Thoracic aorta (tissue), 2 donors: ENCODE results near the gene VAX1. TPM values are rescaled to one million over a fixed set of nuclear protein-coding genes. Genes with fewer than 3 reads are reported as not detected.

Experiments used
- ATAC-seq: fragments of 150-250 bp; one replicate; pipeline ENCODE4 v1.8.0; 2017; ENCODE audit warnings: low read depth; ENCODE audit not compliant: insufficient number of reproducible peaks, low FRiP score
- DNase-seq: peaks from one replicate; pipeline ENCODE4 v3.0.0-alpha.2; 2020; ENCODE audit warnings: low spot score
- H3K27ac ChIP-seq, 2 donors: fragments of 200-600 bp; sonication (generic); 1 replicate in 1 of 2; 2 replicates in 1 of 2; pipeline ENCODE4 v1.5.1; 2016; ENCODE audit warnings: mild to moderate bottlenecking in 2 of 2, moderate library complexity in 2 of 2
- H3K27me3 ChIP-seq: fragments of 200-600 bp; sonication (generic); replicated peaks from 2 replicates; pipeline ENCODE4 v1.6.0; 2016; ENCODE audit warnings: mild to moderate bottlenecking; ENCODE audit not compliant: insufficient read depth
- H3K36me3 ChIP-seq: fragments of 200-600 bp; sonication (generic); one replicate; pipeline ENCODE4 v1.5.1; 2016
- H3K4me1 ChIP-seq, 2 donors: fragments of 200-600 bp; sonication (generic); 1 replicate in 1 of 2; 2 replicates in 1 of 2; pipeline versions ENCODE4 v1.5.1 to v1.6.0; 2016; ENCODE audit warnings: low read depth in 2 of 2, mild to moderate bottlenecking in 1 of 2; ENCODE audit not compliant: control insufficient read depth in 1 of 2
- H3K4me3 ChIP-seq: fragments of 200-600 bp; sonication (generic); 2 replicates; pipeline ENCODE4 v1.5.1; 2016; ENCODE audit warnings: mild to moderate bottlenecking
- H3K9me3 ChIP-seq: fragments of 200-600 bp; sonication (generic); 2 replicates; pipeline ENCODE4 v1.5.1; 2016
- CTCF ChIP-seq: fragments of 200-600 bp; sonication (generic); IDR thresholded peaks from one replicate; pipeline ENCODE4 v1.5.1; 2019; ENCODE audit warnings: antibody characterized with exemption
- total RNA-seq, 2 donors: library from RNA; depleted of rRNA; stranded (reverse); fragments of >200 nt; gene quantifications; one replicate each; pipeline versions ENCODE4 v1.1.0 to v1.2.3, GENCODE V29; 2016

Gene VAX1
- total RNA-seq, 2 donors from 2014 or later = not detected

DNA sequence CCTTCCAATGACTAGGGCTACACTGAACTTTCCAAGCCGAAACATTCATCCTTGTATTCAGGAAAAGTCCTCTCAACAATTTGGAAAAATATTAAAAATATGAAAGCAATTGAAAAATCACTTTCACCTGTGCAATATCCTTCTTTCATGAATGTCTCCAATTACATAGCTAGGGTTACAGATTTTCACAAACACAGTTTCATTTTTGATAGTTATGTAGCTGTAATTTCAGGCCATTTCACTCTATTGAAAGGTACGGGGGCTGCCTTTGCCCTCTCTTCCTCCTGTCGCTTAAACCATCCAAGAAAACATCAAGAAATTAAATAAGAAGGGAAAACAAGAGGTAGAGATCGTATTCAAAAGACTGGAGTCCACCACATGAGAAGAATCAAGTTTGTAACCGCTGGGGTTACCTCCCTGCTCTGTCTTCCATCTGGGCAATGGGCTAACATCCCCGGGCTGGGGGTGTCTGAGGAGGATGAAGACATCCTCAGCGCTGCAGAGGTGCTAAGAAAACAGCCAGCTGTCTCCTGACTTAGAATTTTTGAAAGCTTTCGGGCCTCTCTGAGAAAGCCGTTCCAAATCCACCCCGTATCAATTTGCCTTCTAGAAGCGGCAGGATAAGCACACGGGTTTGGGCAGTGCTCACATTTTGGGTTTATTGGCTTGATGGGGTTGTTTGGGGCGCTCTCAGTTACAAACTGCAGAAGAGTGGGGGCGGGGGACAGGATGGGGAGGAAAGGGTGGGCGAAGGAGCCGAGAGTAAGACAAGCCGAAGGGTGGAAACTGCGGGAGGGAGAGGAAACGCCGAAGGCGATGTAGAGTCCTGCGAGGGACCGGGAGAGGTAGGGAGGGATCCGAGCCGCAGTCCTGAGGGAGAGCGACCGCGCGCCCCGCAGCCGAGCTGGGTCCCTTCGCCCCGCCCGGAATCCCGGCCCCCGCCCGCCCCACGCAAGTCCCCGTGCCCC lies 24.3 kb upstream of the VAX1 start:
- H3K4me3 ChIP-seq = peak overlapping the region; percentile 41
- H3K36me3 ChIP-seq = no peaks in the 10 kb centered on the region
- no peak overlapping the region for H3K27ac ChIP-seq
- peaks cover 22 to 31% of the 10 kb centered on the region in 2 donors for H3K4me1 ChIP-seq
- no peaks in the 10 kb centered on the region for H3K9me3 ChIP-seq
- TF ChIP-seq CTCF = no peak
- peaks cover 53% of the 10 kb centered on the region for H3K27me3 ChIP-seq
- ATAC-seq (no peak), DNase-seq (no peak)

DNA sequence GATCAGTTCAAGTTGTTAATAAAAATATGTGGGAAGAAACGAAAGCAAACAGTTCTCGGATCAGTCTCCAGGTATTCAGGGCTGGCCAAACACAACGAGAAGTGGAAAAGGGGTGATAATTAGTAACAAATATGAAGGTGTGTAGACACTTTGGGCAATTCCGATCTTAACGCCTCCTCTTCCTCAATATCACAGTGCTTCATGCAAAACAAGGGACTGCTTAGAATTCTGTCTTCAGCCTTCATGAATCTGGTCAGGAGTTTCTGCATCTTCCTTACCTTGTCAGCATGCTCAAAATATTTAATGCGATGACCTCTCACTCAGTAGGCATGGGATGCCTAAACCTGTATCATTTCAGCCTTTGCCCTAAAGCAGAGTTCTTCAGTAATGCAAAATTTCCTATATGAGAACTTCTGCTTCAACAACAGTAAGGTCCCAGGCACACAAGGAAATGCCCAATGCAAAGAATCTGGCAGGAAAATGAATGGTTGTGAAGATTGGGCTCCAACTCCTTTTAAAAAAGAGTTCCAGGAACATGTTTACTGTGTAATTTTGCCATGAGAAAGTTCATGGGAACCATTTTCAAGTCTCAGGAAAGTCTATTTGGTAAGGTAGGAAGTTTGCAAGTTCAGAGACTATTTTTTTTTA lies 23.4 kb upstream of the VAX1 start:
- no peak overlapping the region for H3K27ac ChIP-seq
- H3K36me3 ChIP-seq = no peaks in the 10 kb centered on the region
- DNase-seq = no peak
- no peaks in the 10 kb centered on the region for H3K9me3 ChIP-seq
- H3K27me3 ChIP-seq = peaks cover 51% of the 10 kb centered on the region
- ATAC-seq = no peak
- no peak for TF ChIP-seq CTCF
- H3K4me3 ChIP-seq = no peak overlapping the region
- H3K4me1 ChIP-seq = peaks cover 22 to 28% of the 10 kb centered on the region in 2 donors

- H3K4me1 ChIP-seq = peaks cover 20 to 26% of the 10 kb centered on the region in 2 donors
- DNase-seq (no peak), ATAC-seq (no peak)
- H3K9me3 ChIP-seq = no peaks in the 10 kb centered on the region
- no peak for TF ChIP-seq CTCF
- H3K36me3 ChIP-seq = no peaks in the 10 kb centered on the region
- peaks cover 44% of the 10 kb centered on the region for H3K27me3 ChIP-seq
- no peak overlapping the region for H3K27ac ChIP-seq
- no peak overlapping the region for H3K4me3 ChIP-seq
Measured at GRCh38 chr10:117160567-117160966, 22.5 kb upstream of the VAX1 start.

DNA sequence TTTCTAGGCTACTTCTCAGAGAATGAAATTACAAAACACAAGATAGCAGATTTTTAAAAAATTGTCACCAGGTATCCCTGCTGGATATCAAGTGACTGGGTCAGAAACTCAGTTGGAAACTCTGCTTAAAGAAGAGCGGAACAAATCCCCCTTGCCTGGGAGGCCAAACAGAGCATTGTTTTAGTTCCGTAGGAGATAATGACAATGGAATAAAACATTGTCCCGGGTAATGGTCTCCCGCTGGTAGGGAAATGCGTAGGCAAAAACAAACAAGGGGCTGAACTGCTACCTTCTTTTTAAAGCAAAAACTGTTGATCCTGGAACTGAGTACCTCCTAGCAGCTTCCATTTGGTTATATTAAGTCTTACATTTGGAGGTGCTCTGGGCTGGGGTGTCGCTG lies 21.3 kb upstream of the VAX1 start:
- DNase-seq = no peak
- ATAC-seq = no peak
- Histone ChIP-seq H3K36me3 (no peaks in the 10 kb centered on the region), H3K27me3 (peaks cover 41% of the 10 kb centered on the region), H3K4me3 (no peak overlapping the region), H3K27ac (no peak overlapping the region), H3K4me1 (peaks cover 12 to 16% of the 10 kb centered on the region in 2 donors), H3K9me3 (no peaks in the 10 kb centered on the region)
- TF ChIP-seq CTCF = no peak

- peaks cover 31% of the 10 kb centered on the region for H3K27me3 ChIP-seq
- H3K27ac ChIP-seq = no peak overlapping the region
- H3K4me1 ChIP-seq = peaks cover 10 to 11% of the 10 kb centered on the region in 2 donors
- no peak for ATAC-seq
- no peak for DNase-seq
- no peak for TF ChIP-seq CTCF
- H3K36me3 ChIP-seq = no peaks in the 10 kb centered on the region
- no peaks in the 10 kb centered on the region for H3K9me3 ChIP-seq
- H3K4me3 ChIP-seq = no peak overlapping the region
Measured at GRCh38 chr10:117158297-117158696, 20.2 kb upstream of the VAX1 start.
